H1 (cell line): ENCODE data around the gene TNIK. TPM values are rescaled to one million over a fixed set of nuclear protein-coding genes. Genes with fewer than 3 reads are reported as not detected.

Source experiments
- CTCF ChIA-PET: fragments of 300-600 bp; sonication (Branson Sonifier 250); formaldehyde crosslinking; loops from one replicate; lab custom pipeline; 2021; ENCODE audit not compliant: partially characterized antibody; lab: Charles Lee
- POLR2A ChIA-PET: fragments of 300-600 bp; sonication (Branson Sonifier 250); formaldehyde crosslinking; loops from one replicate; lab custom pipeline; 2021; ENCODE audit warnings: inconsistent platforms; ENCODE audit not compliant: partially characterized antibody; lab: Charles Lee
- DNase-seq, 2 experiments: peaks; one replicate each; pipeline versions ENCODE4 v3.0.0 to v3.0.0-alpha.2; 2010 to 2022; ENCODE audit warnings: low spot score in 2 of 2, low read depth in 1 of 2, mixed read lengths in 1 of 2
- FAIRE-seq: peaks from 2 replicates; lab custom pipeline; 2011; peaks lifted over from hg19 to GRCh38; lab: Jason Lieb, UNC
- H2AFZ ChIP-seq: 2 replicates; pipeline ENCODE4 v1.8.1; 2012; ENCODE audit warnings: low read length, inconsistent platforms
- H2AK5ac ChIP-seq: 2 replicates; pipeline ENCODE4 v1.6.1; 2013; ENCODE audit warnings: low read depth, low read length
- H2BK120ac ChIP-seq: replicated peaks from 2 replicates; pipeline ENCODE3; 2013; ENCODE audit warnings: low read depth, low read length, inconsistent platforms
- H2BK12ac ChIP-seq: 2 replicates; pipeline ENCODE4 v1.6.1; 2013; ENCODE audit warnings: low read depth, low read length
- H2BK15ac ChIP-seq: 2 replicates; pipeline ENCODE4 v1.6.1; 2013; ENCODE audit warnings: low read length
- H2BK20ac ChIP-seq: 2 replicates; pipeline ENCODE4 v1.6.1; 2013; ENCODE audit warnings: low read length
- H2BK5ac ChIP-seq: 2 replicates; pipeline ENCODE4 v1.6.1; 2013; ENCODE audit warnings: low read depth, low read length
- H3K14ac ChIP-seq: 2 replicates; pipeline ENCODE4 v1.6.1; 2013; ENCODE audit warnings: inconsistent platforms; ENCODE audit not compliant: insufficient read length
- H3K18ac ChIP-seq: 2 replicates; pipeline ENCODE4 v1.6.1; 2013; ENCODE audit warnings: low read length; ENCODE audit errors: extremely low read depth
- H3K23ac ChIP-seq: 2 replicates; pipeline ENCODE4 v1.6.1; 2013; ENCODE audit warnings: inconsistent platforms; ENCODE audit not compliant: insufficient read length
- H3K23me2 ChIP-seq: 2 replicates; pipeline ENCODE4 v1.6.1; 2013; ENCODE audit warnings: low read depth, low read length
- H3K27ac ChIP-seq: 2 replicates; pipeline ENCODE4 v1.6.1; 2011; ENCODE audit warnings: low read depth, low read length, inconsistent platforms
- H3K27me3 ChIP-seq, 4 experiments: replicated peaks in 1 of 4; 1 replicate in 1 of 4; 2 replicates in 3 of 4; pipeline versions ENCODE4 v1.6.1 to v1.8.1; 2011 to 2013; ENCODE audit warnings: low read length in 3 of 4, mild to moderate bottlenecking in 3 of 4, inconsistent platforms in 2 of 4, mixed read lengths in 2 of 4, moderate library complexity in 1 of 4; ENCODE audit not compliant: control insufficient read depth in 3 of 4, insufficient read depth in 3 of 4; ENCODE audit errors: extremely low read depth in 1 of 4
- H3K36me3 ChIP-seq, 4 experiments: 2 replicates each; pipeline versions ENCODE4 v1.6.1 to v1.8.1; 2011 to 2013; ENCODE audit warnings: mild to moderate bottlenecking in 4 of 4, low read length in 3 of 4, moderate library complexity in 2 of 4, control low read depth in 1 of 4, inconsistent platforms in 1 of 4; ENCODE audit not compliant: insufficient read depth in 4 of 4, control insufficient read depth in 2 of 4
- H3K4ac ChIP-seq: replicated peaks from 2 replicates; pipeline ENCODE3; 2013; ENCODE audit warnings: low read length, low read depth, mixed read lengths, inconsistent platforms; ENCODE audit not compliant: insufficient read length
- H3K4me1 ChIP-seq, 4 experiments: replicated peaks in 1 of 4; 1 replicate in 1 of 4; 2 replicates in 3 of 4; pipeline versions ENCODE4 v1.6.1 to v1.8.1; 2011 to 2013; ENCODE audit warnings: low read length in 3 of 4, inconsistent platforms in 2 of 4, mixed read lengths in 1 of 4; ENCODE audit not compliant: insufficient read depth in 4 of 4, control insufficient read depth in 3 of 4
- H3K4me2 ChIP-seq, 2 experiments: 2 replicates each; pipeline versions ENCODE4 v1.6.1 to v1.8.1; 2011 to 2013; ENCODE audit warnings: low read depth in 2 of 2, low read length in 2 of 2, control low read depth in 1 of 2, inconsistent platforms in 1 of 2, mild to moderate bottlenecking in 1 of 2; ENCODE audit not compliant: insufficient read depth in 1 of 2
- H3K4me3 ChIP-seq, 4 experiments: fragments of 200-600, 300-600 bp in 1 of 4; sonication (generic), shearing (Covaris generic), sonication (Bioruptor Twin) in 1 of 4; 2 replicates each; pipeline versions ENCODE4 v1.5.1 to v1.8.1; 2011 to 2016; ENCODE audit warnings: low read length in 4 of 4, low read depth in 3 of 4, control low read depth in 2 of 4, inconsistent platforms in 2 of 4, mild to moderate bottlenecking in 2 of 4, mixed read lengths in 1 of 4, moderate library complexity in 1 of 4; ENCODE audit not compliant: insufficient read depth in 2 of 4; ENCODE audit errors: extremely low read depth in 1 of 4
- H3K56ac ChIP-seq: replicated peaks from 2 replicates; pipeline ENCODE3; 2013; ENCODE audit warnings: low read depth, mild to moderate bottlenecking, mixed read lengths, low read length, inconsistent platforms; ENCODE audit not compliant: insufficient read length
- H3K79me1 ChIP-seq: 2 replicates; pipeline ENCODE4 v1.6.1; 2013; ENCODE audit warnings: low read depth, low read length, control low read depth
- H3K79me2 ChIP-seq, 2 experiments: 2 replicates each; pipeline versions ENCODE4 v1.6.1 to v1.8.1; 2012 to 2013; ENCODE audit warnings: low read length in 2 of 2, mild to moderate bottlenecking in 2 of 2, inconsistent platforms in 1 of 2; ENCODE audit not compliant: insufficient read depth in 2 of 2, control insufficient read depth in 1 of 2
- H3K9ac ChIP-seq, 4 experiments: replicated peaks in 1 of 4; 1 replicate in 1 of 4; 2 replicates in 3 of 4; pipeline versions ENCODE4 v1.6.1 to v1.8.1; 2011 to 2013; ENCODE audit warnings: low read depth in 3 of 4, low read length in 3 of 4, control low read depth in 2 of 4, mild to moderate bottlenecking in 2 of 4, moderate library complexity in 2 of 4, inconsistent platforms in 1 of 4; ENCODE audit errors: extremely low read depth in 1 of 4
- H3K9me3 ChIP-seq, 2 experiments: 2 replicates each; pipeline versions ENCODE4 v1.6.1 to v1.8.1; 2012 to 2013; ENCODE audit warnings: mild to moderate bottlenecking in 2 of 2, moderate library complexity in 2 of 2, control low read depth in 1 of 2, inconsistent platforms in 1 of 2, low read depth in 1 of 2, low read length in 1 of 2, mixed read lengths in 1 of 2; ENCODE audit not compliant: insufficient read depth in 2 of 2
- H4K20me1 ChIP-seq, 2 experiments: replicated peaks in 1 of 2; 2 replicates each; pipeline versions ENCODE3 to v1.8.1; 2011 to 2013; ENCODE audit warnings: inconsistent platforms in 2 of 2, low read length in 2 of 2, mild to moderate bottlenecking in 1 of 2; ENCODE audit not compliant: insufficient read depth in 2 of 2, control insufficient read depth in 1 of 2
- H4K5ac ChIP-seq: 2 replicates; pipeline ENCODE4 v1.6.1; 2013; ENCODE audit warnings: low read length, low read depth, mixed read lengths, inconsistent platforms; ENCODE audit not compliant: insufficient read length
- H4K8ac ChIP-seq: 2 replicates; pipeline ENCODE4 v1.8.0; 2013; ENCODE audit warnings: mild to moderate bottlenecking, moderate library complexity, low read length, inconsistent platforms; ENCODE audit not compliant: insufficient read depth; ENCODE audit errors: extremely low read depth
- H4K91ac ChIP-seq: replicated peaks from 2 replicates; pipeline ENCODE3; 2013; ENCODE audit warnings: low read length, mixed read lengths, inconsistent platforms; ENCODE audit not compliant: insufficient read length
- ATF2 ChIP-seq: IDR thresholded peaks from 2 replicates; pipeline ENCODE4 v1.6.1; 2012; ENCODE audit warnings: low read length, inconsistent platforms
- CREB1 ChIP-seq: IDR thresholded peaks from 2 replicates; pipeline ENCODE4 v1.6.1; 2012; ENCODE audit warnings: inconsistent platforms
- CTBP2 ChIP-seq: IDR thresholded peaks from 2 replicates; pipeline ENCODE4 v1.7.0; 2011; ENCODE audit warnings: borderline replicate concordance, mild to moderate bottlenecking, moderate library complexity, mixed read lengths, low read length; ENCODE audit not compliant: insufficient read depth, insufficient read length
- EP300 ChIP-seq, 2 experiments: IDR thresholded peaks; 1 replicate in 1 of 2; 2 replicates in 1 of 2; pipeline ENCODE4 v1.6.1; 2011 to 2012; ENCODE audit warnings: low read depth in 2 of 2, low read length in 2 of 2, mild to moderate bottlenecking in 2 of 2, borderline replicate concordance in 1 of 2, inconsistent platforms in 1 of 2, moderate library complexity in 1 of 2
- EZH2 ChIP-seq: fragments of 200-600 bp; sonication (generic); IDR thresholded peaks from 2 replicates; pipeline ENCODE4 v1.7.1; 2012; ENCODE audit warnings: low read depth, mild to moderate bottlenecking, moderate library complexity, low read length, inconsistent platforms; ENCODE audit not compliant: severe bottlenecking
- GABPA ChIP-seq: IDR thresholded peaks from 2 replicates; pipeline ENCODE4 v1.6.1; 2011; ENCODE audit warnings: mild to moderate bottlenecking, low read length, moderate library complexity, borderline replicate concordance; ENCODE audit not compliant: insufficient read depth
- RBBP5 ChIP-seq: IDR thresholded peaks from 2 replicates; pipeline ENCODE4 v1.7.1; 2012; ENCODE audit warnings: low read depth, mild to moderate bottlenecking, inconsistent platforms, low read length, moderate library complexity, borderline replicate concordance
- RNF2 ChIP-seq: fragments of 200-900, 300-1000 bp; sonication (generic); IDR thresholded peaks from 2 replicates; pipeline ENCODE4 v1.7.1; 2016; ENCODE audit warnings: borderline replicate concordance, low read depth, mild to moderate bottlenecking, antibody characterized with exemption, low read length; ENCODE audit not compliant: poor library complexity, severe bottlenecking; ENCODE audit errors: missing control alignments
- SP1 ChIP-seq: IDR thresholded peaks from 2 replicates; pipeline ENCODE4 v1.6.1; 2011; ENCODE audit warnings: low read depth, low read length
- SP2 ChIP-seq: IDR thresholded peaks from 2 replicates; pipeline ENCODE4 v1.6.1; 2012; ENCODE audit warnings: mild to moderate bottlenecking, low read length, inconsistent platforms
- TCF12 ChIP-seq: IDR thresholded peaks from 2 replicates; pipeline ENCODE4 v1.6.1; 2011; ENCODE audit warnings: low read depth, mild to moderate bottlenecking, low read length
- whole genome bisulfite sequencing, 2 experiments: shearing (Covaris generic) in 1 of 2; methylation state at CpG; one replicate each; pipeline versions ENCODE4 v1.1.6 to v1.1.7; 2013 to 2015; ENCODE audit warnings: low lambda C conversion rate in 2 of 2, mixed read lengths in 2 of 2, inconsistent platforms in 1 of 2, low coverage in 1 of 2, missing lambda C conversion rate in 1 of 2; ENCODE audit not compliant: insufficient replicate concordance in 2 of 2, insufficient coverage in 1 of 2, insufficient read length in 1 of 2; ENCODE audit errors: extremely low coverage in 1 of 2, missing lambda C conversion rate in 1 of 2; 5-methylcytosine and 5-hydroxymethylcytosine counted together
- polyA plus RNA-seq, 7 experiments: library from polyadenylated mRNA; depleted of rRNA in 3 of 7; stranded (reverse) in 5 of 7; unstranded in 2 of 7; fragments of >200 nt in 5 of 7; fragments of 200-250 nt in 2 of 7; gene quantifications; 1 replicate in 5 of 7; 2 replicates in 1 of 7; 4 replicates in 1 of 7; pipeline versions ENCODE4 v1.2.1 to v1.2.3, GENCODE V29; 2011 to 2013; ENCODE audit warnings: missing spikeins in 2 of 7, mixed read lengths in 2 of 7
- total RNA-seq: library from RNA; stranded (reverse); fragmentation: NEBNext Ultra II Directional; extraction: Animal tissue kit (Norgen Biotek cat#: 25700); gene quantifications from 2 replicates; pipeline ENCODE4 v1.2.1, GENCODE V29; 2021

The TNIK gene
- total and polyA plus RNA-seq, 2 of the 8 experiments (the other 6 are each of a cell fraction or from before 2014, with no cell fraction given): 7.4 to 42.0 TPM

GRCh38 chr3:171222995-171223394 lies 237.2 kb downstream of the TNIK start:
- Histone ChIP-seq H3K27ac (no peak overlapping the region), H2BK120ac (no peak overlapping the region), H3K4me3 (no peak overlapping the region), H3K27me3 (no peaks in the 10 kb centered on the region), H3K18ac (no peak overlapping the region), H3K4me1 (no peaks in the 10 kb centered on the region), H2BK5ac (no peak overlapping the region), H3K79me2 (no peaks in the 10 kb centered on the region), H3K4me2 (no peak overlapping the region), H3K36me3 (peaks cover 0 to 4% (median 0%) of the 10 kb centered on the region in 4 experiments; a peak in 3 of 8 replicates), H3K9ac (no peak overlapping the region), H2AFZ (no peak overlapping the region), H3K14ac (no peak overlapping the region), H2BK20ac (no peak overlapping the region), H4K8ac (no peak overlapping the region), H4K91ac (no peak overlapping the region), H3K79me1 (no peaks in the 10 kb centered on the region), H3K23ac (no peak overlapping the region), H4K5ac (no peak overlapping the region), H3K4ac (no peak overlapping the region), H2AK5ac (no peak overlapping the region), H2BK12ac (no peak overlapping the region), H3K23me2 (no peaks in the 10 kb centered on the region), H4K20me1 (no peaks in the 10 kb centered on the region), H3K9me3 (no peaks in the 10 kb centered on the region), H2BK15ac (no peak overlapping the region), H3K56ac (no peak overlapping the region)
- no peak for DNase-seq
- FAIRE-seq: no peak
- ChIA-PET CTCF (no interaction called here), POLR2A (interaction anchor here (0.5 kb wide), 1 partner anchor 891 kb away, joined by 3 read pairs; no protein-coding TSS in a partner anchor)
- 75% methylated on average over 5 of the region's 5 CpGs; no CpG with 5 or more reads in 1 of the 2 experiments for WGBS, 2 experiments
- TF ChIP-seq TCF12: no peak
- no peak for TF ChIP-seq SP1
- no peak for TF ChIP-seq EP300 (IDR thresholded peaks at IDR 0.05; ENCODE audit: borderline replicate concordance in 1 of 2, low read depth in 2 of 2, low read length in 2 of 2)
- TF ChIP-seq RBBP5: no peak
- TF ChIP-seq SP2: no peak
- TF ChIP-seq EZH2: no peak
- TF ChIP-seq CREB1: no peak
- no peak for TF ChIP-seq CTBP2
- TF ChIP-seq GABPA: no peak
- no peak for TF ChIP-seq ATF2
- TF ChIP-seq RNF2: no peak
